Right ventricle myocardium inferior (tissue), 1 donor: ENCODE data around the gene PNPLA1. TPM values are rescaled to one million over a fixed set of nuclear protein-coding genes. Genes with fewer than 3 reads are reported as not detected.

ENCODE experiments used
- ATAC-seq: fragments of 200-7000 bp; cut with Tn5 transposase; one replicate; pipeline ENCODE4 v1.9.1; 2020; ENCODE audit warnings: mild to moderate bottlenecking, moderate library complexity
- DNase-seq: peaks from one replicate; pipeline ENCODE4 v3.0.0; 2021; ENCODE audit errors: missing footprints
- intact Hi-C: fragments of 100-400 bp; cut with DNase I; formaldehyde crosslinking; loops from one replicate; pipeline ENCODE4 v1.11.0; 2022
- long read RNA-seq: library from polyadenylated mRNA; unstranded; transcript quantifications from one replicate; pipeline ENCODE4 v2.0.0, GENCODE V29; 2021
- total RNA-seq: library from RNA; stranded (reverse); fragmentation: NEBNext Ultra II Directional; extraction: Animal tissue kit (Norgen Biotek cat#: 25700); gene quantifications from one replicate; pipeline ENCODE4 v1.2.1, GENCODE V29; 2021
- donor health status: DM: no; HTN: yes; CAD: no; lungs with severe emphysema.

The PNPLA1 gene
- total RNA-seq, result not detected
- long read RNA-seq, result 0 reads

GRCh38 chr6:36269834-36270705 lies at the start of gene PNPLA1:
TSS of gene PNPLA1 (plus strand) at chr6:36270060. CDS start at chr6:36270460, 400 bp downstream.
- DNase-seq (no peak), ATAC-seq (no peak)
- intact Hi-C loops, result no loop called here

- DNase-seq (no peak), ATAC-seq (no peak)
- intact Hi-C loops, result no loop called here
Observed at GRCh38 chr6:36220226-36220625, 49.6 kb upstream of the PNPLA1 start.

DNA sequence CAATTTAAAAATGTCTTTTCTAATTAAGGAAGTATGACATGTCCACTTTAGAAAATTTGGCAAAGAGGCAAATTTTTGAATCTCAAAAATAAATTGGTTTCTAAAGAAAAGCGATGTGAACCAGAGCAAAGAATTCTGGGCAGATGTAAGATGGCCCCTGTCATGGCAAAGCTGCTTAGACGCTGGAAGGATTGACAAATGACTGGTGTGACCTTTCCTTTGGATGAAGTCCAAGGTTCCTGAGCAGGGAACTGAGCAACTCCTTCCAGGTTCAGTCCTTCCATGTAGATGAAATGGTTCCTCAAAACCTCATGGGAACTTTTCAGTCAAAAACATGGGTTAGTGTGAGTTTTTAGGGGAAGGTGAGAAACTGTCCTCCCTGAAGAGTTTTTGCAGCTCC lies 48.2 kb upstream of the PNPLA1 start:
- intact Hi-C loops, result no loop called here
- no peak for ATAC-seq

GRCh38 chr6:36222924-36223323 lies 46.9 kb upstream of the PNPLA1 start:
- intact Hi-C loops, result no loop called here
- DNase-seq (no peak), ATAC-seq (no peak)

More for the DNA sequence above, 48.2 kb upstream of the PNPLA1 start:
- DNase-seq, result no peak

DNA sequence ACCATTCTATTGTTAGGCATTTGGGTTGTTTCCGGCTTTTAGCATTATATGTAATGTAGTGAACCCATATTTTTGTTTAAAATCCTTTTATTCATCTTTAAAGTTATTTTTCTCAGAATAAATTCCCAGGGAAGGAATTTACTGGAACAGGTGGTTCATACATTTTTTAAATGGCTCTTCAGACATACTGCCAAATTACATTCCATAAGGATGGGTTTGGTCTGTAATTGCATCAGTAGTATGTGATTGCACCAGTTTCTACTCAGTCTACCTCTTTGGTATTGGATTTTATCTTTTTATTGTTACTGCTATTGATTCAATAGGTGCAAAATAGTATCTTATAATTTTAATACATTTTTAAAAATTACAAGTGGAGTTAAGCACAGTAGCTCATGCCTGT lies 46.2 kb upstream of the PNPLA1 start:
- ATAC-seq, result no peak
- DNase-seq, result no peak
- intact Hi-C loops, result no loop called here

DNA sequence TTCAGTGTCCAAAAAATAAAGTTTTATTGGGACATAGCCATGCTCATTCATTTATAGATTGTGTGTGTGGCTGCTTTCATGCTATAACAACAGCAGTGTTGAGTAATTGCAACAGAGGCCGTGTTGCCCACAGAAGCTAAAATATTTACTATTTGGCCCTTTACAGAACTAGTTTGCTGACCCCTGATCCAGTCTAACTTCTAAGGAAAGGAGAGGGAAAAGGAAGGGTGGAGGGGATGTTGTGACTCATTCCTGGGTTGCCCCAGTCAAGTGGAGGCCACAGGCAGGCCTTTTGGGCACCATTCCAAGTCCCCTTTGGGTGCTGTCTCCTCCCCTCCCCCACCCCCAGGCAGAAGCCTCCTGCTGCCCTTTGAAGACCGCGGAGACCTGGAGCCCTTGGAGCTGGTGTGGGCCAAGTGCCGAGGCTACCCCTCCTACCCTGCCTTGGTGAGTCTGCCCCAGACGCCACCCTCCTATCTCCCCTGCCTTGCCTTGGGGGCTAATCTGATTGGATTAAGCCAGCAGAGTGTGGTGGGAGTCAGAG lies 44.9 kb upstream of the PNPLA1 start:
- ATAC-seq (peak; percentile 37), DNase-seq (no peak)
- intact Hi-C loops, result no loop called here

DNA sequence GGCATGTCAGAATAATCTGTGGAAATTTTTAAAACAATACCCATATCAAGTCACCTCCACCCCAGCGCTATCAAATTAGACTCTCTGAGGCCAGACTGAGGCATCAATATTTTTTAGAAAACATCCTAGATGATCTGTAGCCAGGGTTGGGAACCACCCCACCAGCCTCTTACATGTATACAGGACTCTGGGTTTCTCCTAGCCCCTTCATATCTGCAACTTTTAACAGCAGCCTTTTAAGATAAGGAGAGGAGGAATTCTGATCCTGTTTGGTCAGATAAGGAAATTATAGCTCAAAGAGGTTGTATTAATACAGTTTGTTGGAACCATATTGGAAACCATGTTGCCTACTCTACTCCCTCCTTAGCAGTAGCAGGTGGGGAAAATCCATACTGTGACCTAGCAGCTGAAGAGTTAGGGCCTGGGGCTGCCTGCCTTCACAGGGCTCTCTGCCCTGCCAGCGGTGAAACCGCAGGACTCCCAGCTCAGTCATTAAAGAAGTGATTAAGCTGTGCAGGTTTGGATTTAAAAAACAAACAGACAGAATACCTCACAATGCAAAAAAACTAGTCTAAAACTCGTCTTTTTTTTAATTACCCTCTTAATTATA lies 43.3 kb upstream of the PNPLA1 start:
- DNase-seq (no peak), ATAC-seq (no peak)
- intact Hi-C loops, result no loop called here

- intact Hi-C loops, result no loop called here
- DNase-seq, result no peak
Observed at GRCh38 chr6:36227379-36228228, 42.3 kb upstream of the PNPLA1 start.

GRCh38 chr6:36229223-36229622 lies 40.6 kb upstream of the PNPLA1 start:
- intact Hi-C loops, result no loop called here
- DNase-seq, result no peak
- ATAC-seq, result peak; percentile 45

More at GRCh38 chr6:36227379-36228228, 42.3 kb upstream of the PNPLA1 start:
- no peak for ATAC-seq

GRCh38 chr6:36230371-36230770 lies 39.5 kb upstream of the PNPLA1 start:
- DNase-seq (no peak), ATAC-seq (no peak)
- intact Hi-C loops, result no loop called here

DNA sequence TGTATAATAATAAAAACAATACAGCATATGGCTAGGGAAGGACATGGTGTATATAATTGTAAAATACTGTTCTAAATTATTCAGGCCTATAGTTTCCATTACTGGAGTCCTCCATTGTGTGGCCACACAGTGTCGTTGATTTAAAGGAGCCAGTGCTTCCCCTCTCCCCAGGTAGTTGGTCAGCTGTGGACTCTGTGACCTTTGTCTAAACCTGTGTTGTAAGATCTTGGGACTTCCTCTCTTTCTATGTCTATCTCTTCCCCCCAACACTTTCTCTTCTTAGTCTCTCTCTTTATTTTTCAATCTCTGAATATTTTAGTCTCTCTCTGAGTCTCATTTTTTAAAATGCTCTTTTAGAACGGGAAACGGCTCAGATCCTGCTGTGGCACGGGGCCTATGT lies 37.7 kb upstream of the PNPLA1 start:
- DNase-seq, result no peak
- intact Hi-C loops, result no loop called here
- no peak for ATAC-seq

GRCh38 chr6:36235309-36235708 lies 34.6 kb upstream of the PNPLA1 start:
- ATAC-seq, result no peak
- intact Hi-C loops, result no loop called here
- no peak for DNase-seq

- no peak for DNase-seq
- intact Hi-C loops, result no loop called here
- no peak for ATAC-seq
Observed at GRCh38 chr6:36235862-36236261, 34.0 kb upstream of the PNPLA1 start.

GRCh38 chr6:36239774-36240173 lies 30.1 kb upstream of the PNPLA1 start:
- intact Hi-C loops, result no loop called here
- DNase-seq, result no peak
- ATAC-seq, result no peak

- no peak for ATAC-seq
- intact Hi-C loops, result no loop called here
Observed at GRCh38 chr6:36241728-36242127, 28.1 kb upstream of the PNPLA1 start.

DNA sequence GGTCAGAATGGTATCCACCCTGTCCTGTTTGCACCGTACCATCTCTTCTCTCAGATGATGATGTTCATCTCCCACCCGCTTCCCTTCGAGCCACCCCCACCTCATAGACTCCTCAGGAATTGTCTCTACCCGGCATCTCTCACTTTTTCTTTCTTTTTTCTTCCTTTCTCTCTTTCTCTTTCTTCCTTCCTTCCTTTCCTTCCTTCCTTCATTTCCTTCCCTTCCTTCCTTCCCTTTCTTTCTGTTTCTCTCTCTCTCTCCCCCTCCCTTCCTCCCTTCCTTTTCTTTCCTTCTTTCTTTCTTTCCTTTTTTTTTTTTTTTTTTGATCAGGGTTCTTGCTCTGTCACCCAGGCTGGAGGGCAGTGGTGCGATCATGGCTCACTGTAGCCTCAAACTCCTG lies 27.7 kb upstream of the PNPLA1 start:
- no peak for DNase-seq
- no peak for ATAC-seq
- intact Hi-C loops, result no loop called here

More at GRCh38 chr6:36241728-36242127, 28.1 kb upstream of the PNPLA1 start:
- DNase-seq, result peak; percentile 51

DNA sequence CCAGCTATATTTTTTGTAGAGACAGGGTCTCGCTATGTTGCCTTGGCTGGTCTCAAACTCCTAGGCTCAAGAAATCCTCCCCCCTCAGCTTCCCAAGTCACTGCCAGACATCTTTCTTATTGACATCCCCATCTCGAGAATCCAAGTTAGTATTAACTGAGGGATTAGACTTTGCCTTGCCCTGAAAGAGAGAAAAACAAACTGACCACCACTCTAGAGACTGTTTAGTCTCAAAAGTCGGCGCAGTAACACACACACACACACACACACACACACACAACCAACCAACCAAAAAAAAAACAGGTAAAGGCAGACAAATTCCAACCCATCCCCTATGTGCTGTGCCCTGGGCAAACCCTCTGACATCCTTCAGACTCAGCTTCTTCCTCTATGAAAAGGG lies 27.2 kb upstream of the PNPLA1 start:
- ATAC-seq, result no peak
- intact Hi-C loops, result no loop called here
- no peak for DNase-seq

DNA sequence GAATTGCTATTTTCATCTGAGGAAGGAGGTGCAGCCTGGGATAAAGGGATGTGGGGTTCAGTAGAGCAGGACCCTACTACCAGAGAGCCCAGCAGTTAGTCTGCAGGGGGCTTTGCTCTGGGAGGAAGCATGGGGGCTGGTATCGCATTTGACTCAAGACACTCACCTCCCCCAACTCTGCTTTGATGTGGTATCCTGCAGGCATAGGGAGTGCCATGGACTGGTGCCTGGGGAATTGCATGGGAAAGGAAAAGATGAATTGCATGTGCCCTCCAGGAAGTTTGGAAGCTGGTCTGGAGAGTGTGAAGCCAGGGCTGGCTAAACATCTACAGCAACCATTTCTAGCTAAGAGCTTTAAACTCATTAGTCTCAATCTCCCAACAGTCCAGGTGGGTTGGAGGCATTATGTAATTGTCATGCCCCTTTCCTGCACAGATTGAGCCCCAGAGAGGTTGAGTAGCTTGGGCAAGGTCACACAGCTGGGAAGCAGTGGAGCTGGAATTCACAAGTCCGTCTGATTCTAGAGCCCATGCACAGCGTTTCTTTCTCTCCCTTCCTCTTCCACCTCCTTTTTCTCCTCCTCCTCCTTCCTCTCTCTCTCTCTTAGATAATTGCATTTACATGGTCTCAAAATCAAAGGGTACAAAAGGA lies 26.2 kb upstream of the PNPLA1 start:
- ATAC-seq, result no peak
- intact Hi-C loops, result no loop called here

More for the DNA sequence above, 26.2 kb upstream of the PNPLA1 start:
- DNase-seq, result no peak
